GM23338 (cell line): ENCODE measurements around the gene ZNF236. TPM values are rescaled to one million over a fixed set of nuclear protein-coding genes. Genes with fewer than 3 reads are reported as not detected.

Experiments
- ATAC-seq: fragments of 200-7000 bp; cut with Tn5 transposase; 3 replicates; pipeline ENCODE4 v1.9.1; 2020
- DNase-seq: peaks from one replicate; pipeline ENCODE4 v3.0.0-alpha.2; 2015; ENCODE audit warnings: low spot score
- H2AFZ ChIP-seq: fragments of 200-600 bp; sonication (generic); 2 replicates; pipeline ENCODE4 v1.8.0; 2016; ENCODE audit warnings: antibody characterized with exemption, mild to moderate bottlenecking, moderate library complexity
- H3F3A ChIP-seq: fragments of 200-600 bp; sonication (generic); replicated peaks from 2 replicates; pipeline ENCODE4 v1.8.0; 2017; ENCODE audit warnings: antibody characterized with exemption, mixed run types, low read depth
- H3K27ac ChIP-seq: fragments of 200-600 bp; sonication (generic); 2 replicates; pipeline ENCODE4 v1.6.1; 2016; ENCODE audit warnings: low read depth
- H3K27me3 ChIP-seq: fragments of 200-600 bp; sonication (generic); 2 replicates; pipeline ENCODE4 v1.8.0; 2016; ENCODE audit warnings: mild to moderate bottlenecking, mixed run types, moderate library complexity; ENCODE audit not compliant: insufficient read depth
- H3K36me3 ChIP-seq: fragments of 200-600 bp; sonication (generic); 2 replicates; pipeline ENCODE4 v1.8.0; 2016; ENCODE audit warnings: mild to moderate bottlenecking; ENCODE audit not compliant: insufficient read depth
- H3K4me1 ChIP-seq: fragments of 200-600 bp; sonication (generic); 2 replicates; pipeline ENCODE4 v1.8.0; 2016; ENCODE audit warnings: mild to moderate bottlenecking, moderate library complexity; ENCODE audit not compliant: insufficient read depth
- H3K4me2 ChIP-seq: fragments of 200-600 bp; sonication (generic); 2 replicates; pipeline ENCODE4 v1.7.1; 2017; ENCODE audit warnings: mixed run types
- H3K4me3 ChIP-seq: fragments of 200-600 bp; sonication (generic); 2 replicates; pipeline ENCODE4 v1.6.1; 2016; ENCODE audit warnings: mixed run types
- H3K79me2 ChIP-seq: fragments of 200-600 bp; sonication (generic); replicated peaks from 2 replicates; pipeline ENCODE4 v1.8.0; 2017; ENCODE audit warnings: mild to moderate bottlenecking; ENCODE audit not compliant: insufficient read depth
- H3K9me2 ChIP-seq: fragments of 200-600 bp; sonication (generic); 2 replicates; pipeline ENCODE4 v1.8.0; 2017; ENCODE audit not compliant: insufficient read depth
- H4K20me1 ChIP-seq: fragments of 200-600 bp; sonication (generic); replicated peaks from 2 replicates; pipeline ENCODE4 v1.8.0; 2017; ENCODE audit warnings: mild to moderate bottlenecking; ENCODE audit not compliant: insufficient read depth
- H3K27ac Mint-ChIP-seq: 2 replicates; pipeline ENCODE4 v1.8.0; 2020; ENCODE audit warnings: inconsistent platforms, mild to moderate bottlenecking, moderate library complexity, mixed read lengths
- H3K27me3 Mint-ChIP-seq: 3 replicates; pipeline ENCODE4 v1.8.0; 2022; ENCODE audit warnings: low read depth, mild to moderate bottlenecking, moderate library complexity, mixed read lengths, inconsistent platforms; ENCODE audit not compliant: insufficient read depth, poor library complexity
- H3K36me3 Mint-ChIP-seq: 3 replicates; pipeline ENCODE4 v1.8.0; 2021; ENCODE audit warnings: low read depth, mild to moderate bottlenecking, inconsistent platforms, moderate library complexity, mixed read lengths
- H3K4me1 Mint-ChIP-seq: 3 replicates; pipeline ENCODE4 v1.8.0; 2020; ENCODE audit warnings: mild to moderate bottlenecking, inconsistent platforms, mixed read lengths
- H3K4me3 Mint-ChIP-seq: 3 replicates; pipeline ENCODE4 v1.8.0; 2021; ENCODE audit warnings: moderate library complexity, mild to moderate bottlenecking, inconsistent platforms, mixed read lengths
- H3K9me3 Mint-ChIP-seq: 3 replicates; pipeline ENCODE4 v1.8.0; 2020; ENCODE audit warnings: moderate library complexity, mild to moderate bottlenecking, inconsistent platforms, mixed read lengths
- EZH2 ChIP-seq: fragments of 200-600 bp; sonication (generic); IDR thresholded peaks from one replicate; pipeline ENCODE4 v1.8.0; 2017; ENCODE audit warnings: antibody characterized with exemption, mild to moderate bottlenecking, low read depth; ENCODE audit not compliant: unreplicated experiment
- NANOG ChIP-seq: IDR thresholded peaks from 2 replicates; pipeline ENCODE4 v1.6.1; 2016; ENCODE audit warnings: antibody characterized with exemption, borderline replicate concordance
- POLR2AphosphoS5 ChIP-seq: IDR thresholded peaks from 2 replicates; pipeline ENCODE4 v1.6.1; 2016; ENCODE audit warnings: antibody characterized with exemption, low read depth
- polyA plus RNA-seq: library from polyadenylated mRNA; unstranded; fragments of >200 nt; fragmentation: Nextera tagmentation; extraction: Ambion mirVana; gene quantifications from 2 replicates; pipeline ENCODE4 v1.2.1, GENCODE V29; 2016
- total RNA-seq: library from RNA; depleted of rRNA; stranded (reverse); fragments of >200 nt; shearing (Covaris generic); gene quantifications from 2 replicates; pipeline ENCODE4 v1.2.3, GENCODE V29; 2014
- TF ChIP-seq, protein P1 (sequence below): IDR thresholded peaks from 2 replicates; pipeline ENCODE4 v1.6.1; 2016; ENCODE audit warnings: antibody characterized with exemption
- TF ChIP-seq, protein P2 (sequence below): fragments of 250-450 bp; sonication (Bioruptor Pico); IDR thresholded peaks from 2 replicates; pipeline ENCODE4 v1.5.0; 2020; ENCODE audit warnings: mild to moderate bottlenecking, moderate library complexity

ZNF236 gene
- total and polyA plus RNA-seq, 2 experiments from 2014 or later = 8.9 to 16.3 TPM

DNA sequence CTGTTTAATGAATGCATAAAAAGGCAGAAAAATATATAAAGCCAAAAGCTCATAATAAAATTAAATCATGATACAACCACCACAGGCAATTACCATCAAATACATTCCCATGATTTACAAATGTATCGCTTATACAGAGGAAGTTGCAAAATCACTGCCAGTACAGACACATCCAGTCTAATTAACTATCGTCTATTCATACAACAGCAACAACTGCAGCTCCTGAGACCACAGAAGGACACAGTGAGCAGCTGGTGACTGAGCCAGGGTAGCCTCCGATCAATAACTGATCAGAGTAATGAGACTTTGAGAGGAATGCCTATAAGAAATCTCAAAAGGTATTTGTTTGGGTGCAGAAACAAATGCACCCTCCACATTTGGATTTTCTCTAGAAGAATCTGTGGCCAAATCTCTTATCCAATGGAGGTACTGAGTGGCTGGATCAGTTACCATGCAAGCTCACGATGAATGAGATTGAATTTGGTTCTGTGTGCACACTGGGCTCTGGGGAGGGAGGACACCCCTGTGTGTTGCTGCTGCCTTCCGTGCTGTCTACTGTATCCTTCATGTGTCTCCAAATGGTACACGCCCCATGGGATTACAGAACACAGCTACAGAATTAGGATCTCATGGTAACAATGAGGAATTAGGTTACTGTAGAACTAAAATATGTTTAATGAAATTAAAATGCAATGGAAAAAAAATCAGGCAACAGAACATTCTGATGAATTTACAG lies 190.6 kb downstream of the ZNF236 start:
- Histone ChIP-seq H3K27me3 (no peaks in the 10 kb centered on the region), H3K4me3 (no peak overlapping the region)
- no peak for DNase-seq

More for the DNA sequence above, 190.6 kb downstream of the ZNF236 start:
- no peak overlapping the region; the same call in 1 of the 2 replicates for H3K27ac Mint-ChIP-seq
- peaks cover 14% of the 10 kb centered on the region for H3K27me3 Mint-ChIP-seq
- H3K4me1 Mint-ChIP-seq = peaks cover 32% of the 10 kb centered on the region
- H3F3A ChIP-seq = no peaks in the 10 kb centered on the region
- no peaks in the 10 kb centered on the region for H3K79me2 ChIP-seq
- no peaks in the 10 kb centered on the region for H3K36me3 ChIP-seq
- peaks cover 11% of the 10 kb centered on the region; the same call in 2 of the 3 replicates for H3K36me3 Mint-ChIP-seq
- H3K4me2 ChIP-seq = no peak overlapping the region
- H3K4me1 ChIP-seq = peaks cover 13% of the 10 kb centered on the region; the same call in 1 of the 2 replicates
- no peak overlapping the region for H3K4me3 Mint-ChIP-seq
- no peak overlapping the region for H2AFZ ChIP-seq
- ATAC-seq = no peak
- H3K9me2 ChIP-seq = no peaks in the 10 kb centered on the region
- H3K27ac ChIP-seq = no peak overlapping the region
- H3K9me3 Mint-ChIP-seq = no peaks in the 10 kb centered on the region
- H4K20me1 ChIP-seq = no peaks in the 10 kb centered on the region
- TF ChIP-seq NANOG (no peak), POLR2AphosphoS5 (no peak), EZH2 (no peak)
- TF ChIP-seq, protein P1, sequence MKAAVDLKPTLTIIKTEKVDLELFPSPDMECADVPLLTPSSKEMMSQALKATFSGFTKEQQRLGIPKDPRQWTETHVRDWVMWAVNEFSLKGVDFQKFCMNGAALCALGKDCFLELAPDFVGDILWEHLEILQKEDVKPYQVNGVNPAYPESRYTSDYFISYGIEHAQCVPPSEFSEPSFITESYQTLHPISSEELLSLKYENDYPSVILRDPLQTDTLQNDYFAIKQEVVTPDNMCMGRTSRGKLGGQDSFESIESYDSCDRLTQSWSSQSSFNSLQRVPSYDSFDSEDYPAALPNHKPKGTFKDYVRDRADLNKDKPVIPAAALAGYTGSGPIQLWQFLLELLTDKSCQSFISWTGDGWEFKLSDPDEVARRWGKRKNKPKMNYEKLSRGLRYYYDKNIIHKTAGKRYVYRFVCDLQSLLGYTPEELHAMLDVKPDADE = no peak
- TF ChIP-seq, protein P2, sequence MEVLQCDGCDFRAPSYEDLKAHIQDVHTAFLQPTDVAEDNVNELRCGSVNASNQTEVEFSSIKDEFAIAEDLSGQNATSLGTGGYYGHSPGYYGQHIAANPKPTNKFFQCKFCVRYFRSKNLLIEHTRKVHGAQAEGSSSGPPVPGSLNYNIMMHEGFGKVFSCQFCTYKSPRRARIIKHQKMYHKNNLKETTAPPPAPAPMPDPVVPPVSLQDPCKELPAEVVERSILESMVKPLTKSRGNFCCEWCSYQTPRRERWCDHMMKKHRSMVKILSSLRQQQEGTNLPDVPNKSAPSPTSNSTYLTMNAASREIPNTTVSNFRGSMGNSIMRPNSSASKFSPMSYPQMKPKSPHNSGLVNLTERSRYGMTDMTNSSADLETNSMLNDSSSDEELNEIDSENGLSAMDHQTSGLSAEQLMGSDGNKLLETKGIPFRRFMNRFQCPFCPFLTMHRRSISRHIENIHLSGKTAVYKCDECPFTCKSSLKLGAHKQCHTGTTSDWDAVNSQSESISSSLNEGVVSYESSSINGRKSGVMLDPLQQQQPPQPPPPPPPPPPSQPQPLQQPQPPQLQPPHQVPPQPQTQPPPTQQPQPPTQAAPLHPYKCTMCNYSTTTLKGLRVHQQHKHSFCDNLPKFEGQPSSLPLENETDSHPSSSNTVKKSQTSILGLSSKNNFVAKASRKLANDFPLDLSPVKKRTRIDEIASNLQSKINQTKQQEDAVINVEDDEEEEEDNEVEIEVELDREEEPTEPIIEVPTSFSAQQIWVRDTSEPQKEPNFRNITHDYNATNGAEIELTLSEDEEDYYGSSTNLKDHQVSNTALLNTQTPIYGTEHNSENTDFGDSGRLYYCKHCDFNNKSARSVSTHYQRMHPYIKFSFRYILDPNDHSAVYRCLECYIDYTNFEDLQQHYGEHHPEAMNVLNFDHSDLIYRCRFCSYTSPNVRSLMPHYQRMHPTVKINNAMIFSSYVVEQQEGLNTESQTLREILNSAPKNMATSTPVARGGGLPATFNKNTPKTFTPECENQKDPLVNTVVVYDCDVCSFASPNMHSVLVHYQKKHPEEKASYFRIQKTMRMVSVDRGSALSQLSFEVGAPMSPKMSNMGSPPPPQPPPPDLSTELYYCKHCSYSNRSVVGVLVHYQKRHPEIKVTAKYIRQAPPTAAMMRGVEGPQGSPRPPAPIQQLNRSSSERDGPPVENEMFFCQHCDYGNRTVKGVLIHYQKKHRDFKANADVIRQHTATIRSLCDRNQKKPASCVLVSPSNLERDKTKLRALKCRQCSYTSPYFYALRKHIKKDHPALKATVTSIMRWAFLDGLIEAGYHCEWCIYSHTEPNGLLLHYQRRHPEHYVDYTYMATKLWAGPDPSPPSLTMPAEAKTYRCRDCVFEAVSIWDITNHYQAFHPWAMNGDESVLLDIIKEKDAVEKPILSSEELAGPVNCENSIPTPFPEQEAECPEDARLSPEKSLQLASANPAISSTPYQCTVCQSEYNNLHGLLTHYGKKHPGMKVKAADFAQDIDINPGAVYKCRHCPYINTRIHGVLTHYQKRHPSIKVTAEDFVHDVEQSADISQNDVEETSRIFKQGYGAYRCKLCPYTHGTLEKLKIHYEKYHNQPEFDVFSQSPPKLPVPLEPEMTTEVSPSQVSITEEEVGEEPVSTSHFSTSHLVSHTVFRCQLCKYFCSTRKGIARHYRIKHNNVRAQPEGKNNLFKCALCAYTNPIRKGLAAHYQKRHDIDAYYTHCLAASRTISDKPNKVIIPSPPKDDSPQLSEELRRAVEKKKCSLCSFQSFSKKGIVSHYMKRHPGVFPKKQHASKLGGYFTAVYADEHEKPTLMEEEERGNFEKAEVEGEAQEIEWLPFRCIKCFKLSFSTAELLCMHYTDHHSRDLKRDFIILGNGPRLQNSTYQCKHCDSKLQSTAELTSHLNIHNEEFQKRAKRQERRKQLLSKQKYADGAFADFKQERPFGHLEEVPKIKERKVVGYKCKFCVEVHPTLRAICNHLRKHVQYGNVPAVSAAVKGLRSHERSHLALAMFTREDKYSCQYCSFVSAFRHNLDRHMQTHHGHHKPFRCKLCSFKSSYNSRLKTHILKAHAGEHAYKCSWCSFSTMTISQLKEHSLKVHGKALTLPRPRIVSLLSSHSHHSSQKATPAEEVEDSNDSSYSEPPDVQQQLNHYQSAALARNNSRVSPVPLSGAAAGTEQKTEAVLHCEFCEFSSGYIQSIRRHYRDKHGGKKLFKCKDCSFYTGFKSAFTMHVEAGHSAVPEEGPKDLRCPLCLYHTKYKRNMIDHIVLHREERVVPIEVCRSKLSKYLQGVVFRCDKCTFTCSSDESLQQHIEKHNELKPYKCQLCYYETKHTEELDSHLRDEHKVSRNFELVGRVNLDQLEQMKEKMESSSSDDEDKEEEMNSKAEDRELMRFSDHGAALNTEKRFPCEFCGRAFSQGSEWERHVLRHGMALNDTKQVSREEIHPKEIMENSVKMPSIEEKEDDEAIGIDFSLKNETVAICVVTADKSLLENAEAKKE = no peak
